IPS-18c (cell line): ENCODE results near the gene BRPF3.
"Not testable (repeated sequence)": the region's sequence is repeated elsewhere in the genome, so short reads cannot be mapped to it uniquely, and the experiment has no call there.

ENCODE experiments used
- H3K4me3 ChIP-seq: 2 replicates; pipeline ENCODE4 v1.7.0; 2013; ENCODE audit warnings: low read depth, mild to moderate bottlenecking, low read length, moderate library complexity; ENCODE audit not compliant: insufficient read depth
- H3K9me3 ChIP-seq: one replicate; pipeline ENCODE4 v1.6.1; 2013; ENCODE audit warnings: mild to moderate bottlenecking, low read length, moderate library complexity; ENCODE audit not compliant: control insufficient read depth, insufficient read depth

Gene BRPF3

GRCh38 chr6:36196880-36197548 is 470 bp downstream of the BRPF3 start:
- Histone ChIP-seq H3K9me3 (no peaks in the 10 kb centered on the region), H3K4me3 (peak overlapping the region; percentile 59)

- Histone ChIP-seq H3K9me3 (no peaks in the 10 kb centered on the region), H3K4me3 (peak overlapping the region; percentile 48)
These were observed 1.2 kb downstream of the BRPF3 start for GRCh38 chr6:36197739-36198221.

GRCh38 chr6:36198986-36199385 is 2.4 kb downstream of the BRPF3 start:
- Histone ChIP-seq H3K9me3 (no peaks in the 10 kb centered on the region), H3K4me3 (no peak overlapping the region)

- H3K4me3 ChIP-seq: no peak overlapping the region
- no peaks in the 10 kb centered on the region for H3K9me3 ChIP-seq
These were observed 3.8 kb downstream of the BRPF3 start for GRCh38 chr6:36200154-36200891.

- H3K9me3 ChIP-seq: no peaks in the 10 kb centered on the region
- H3K4me3 ChIP-seq: no peak overlapping the region
These were observed 4.6 kb downstream of the BRPF3 start for GRCh38 chr6:36200998-36201596.

GRCh38 chr6:36201612-36202011 is 5.1 kb downstream of the BRPF3 start:
- H3K4me3 ChIP-seq: no peak overlapping the region
- no peaks in the 10 kb centered on the region for H3K9me3 ChIP-seq

- Histone ChIP-seq H3K9me3 (no peaks in the 10 kb centered on the region), H3K4me3 (no peak overlapping the region)
These were observed 5.6 kb downstream of the BRPF3 start for GRCh38 chr6:36202101-36202500.

GRCh38 chr6:36204068-36204753 is 7.7 kb downstream of the BRPF3 start:
- no peaks in the 10 kb centered on the region for H3K9me3 ChIP-seq
- H3K4me3 ChIP-seq: no peak overlapping the region

GRCh38 chr6:36207155-36207554 is 10.6 kb downstream of the BRPF3 start:
- no peak overlapping the region for H3K4me3 ChIP-seq
- no peaks in the 10 kb centered on the region for H3K9me3 ChIP-seq

GRCh38 chr6:36209606-36210005 is 13.1 kb downstream of the BRPF3 start:
- H3K4me3 ChIP-seq: no peak overlapping the region
- no peaks in the 10 kb centered on the region for H3K9me3 ChIP-seq

GRCh38 chr6:36210182-36210581 is 13.6 kb downstream of the BRPF3 start:
- Histone ChIP-seq H3K4me3 (no peak overlapping the region), H3K9me3 (no peaks in the 10 kb centered on the region)

GRCh38 chr6:36210886-36211595 is 14.5 kb downstream of the BRPF3 start:
- Histone ChIP-seq H3K9me3 (no peaks in the 10 kb centered on the region), H3K4me3 (no peak overlapping the region; the same call in 1 of the 2 replicates)

GRCh38 chr6:36216559-36216958 is 20.0 kb downstream of the BRPF3 start:
- H3K9me3 ChIP-seq: no peaks in the 10 kb centered on the region
- H3K4me3 ChIP-seq: no peak overlapping the region

GRCh38 chr6:36217188-36217587 is 20.6 kb downstream of the BRPF3 start:
- H3K4me3 ChIP-seq: no peak overlapping the region
- no peaks in the 10 kb centered on the region for H3K9me3 ChIP-seq

GRCh38 chr6:36217946-36218345 is 21.4 kb downstream of the BRPF3 start:
- no peaks in the 10 kb centered on the region for H3K9me3 ChIP-seq
- H3K4me3 ChIP-seq: no peak overlapping the region

GRCh38 chr6:36218516-36218915 is 22.0 kb downstream of the BRPF3 start:
- not testable (repeated sequence) for H3K9me3 ChIP-seq, H3K4me3 ChIP-seq

- Histone ChIP-seq H3K9me3 (no peaks in the 10 kb centered on the region), H3K4me3 (no peak overlapping the region)
These were observed 22.5 kb downstream of the BRPF3 start for GRCh38 chr6:36219081-36219480.
